SKM-1 treated with dmso at 0.1 percent for 144 hours (cell line): ENCODE measurements around the gene SHISA8.

Experiments used
- DNase-seq: peaks from one replicate; lab custom pipeline; 2025; ENCODE audit not compliant: unreplicated experiment; lab: John Stamatoyannopoulos, UW

The SHISA8 gene

GRCh38 chr22:41915786-41916493 is 1.1 kb upstream of the SHISA8 start:
- DNase-seq, result no peak

- DNase-seq, result no peak
Measured at GRCh38 chr22:41914611-41915034, 251 bp downstream of the SHISA8 start.

DNA sequence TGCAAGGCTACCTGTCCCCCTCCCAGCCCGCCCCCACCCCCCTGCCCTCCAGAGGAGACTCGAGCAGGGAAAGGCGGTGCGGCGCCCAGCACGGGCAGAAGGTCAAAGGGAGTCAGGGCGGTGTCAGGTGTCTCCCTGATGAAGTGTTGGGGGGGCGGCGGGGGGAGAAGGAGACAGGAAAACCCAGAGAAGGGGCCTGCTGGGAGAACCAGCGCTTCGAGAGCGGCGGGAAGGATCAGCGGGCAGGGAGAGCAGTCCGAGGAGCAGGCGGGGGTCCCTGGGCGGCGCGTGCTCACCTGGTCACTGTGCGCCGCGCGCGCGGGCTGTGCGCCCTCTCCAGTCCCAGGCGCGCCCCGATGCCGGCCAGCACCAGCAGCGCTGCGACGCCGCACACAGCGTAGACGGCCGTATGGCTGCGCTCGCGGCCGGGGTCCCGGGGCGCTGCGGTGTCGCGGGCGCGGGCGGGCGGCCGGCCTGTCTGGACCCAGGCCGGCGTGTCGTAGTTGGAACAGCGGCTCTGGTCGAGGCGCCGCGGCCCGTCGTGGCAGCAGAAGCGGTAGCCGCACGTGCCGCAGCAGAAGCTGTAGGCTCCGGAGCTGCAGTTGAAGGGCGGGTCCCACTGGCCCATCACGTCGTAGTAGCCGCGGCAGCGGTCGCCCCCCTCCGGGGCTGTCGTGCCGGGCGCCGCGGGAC is 886 bp downstream of the SHISA8 start:
- DNase-seq, result no peak

- DNase-seq, result no peak
Measured at GRCh38 chr22:41913040-41913719, 1.7 kb downstream of the SHISA8 start.

DNA sequence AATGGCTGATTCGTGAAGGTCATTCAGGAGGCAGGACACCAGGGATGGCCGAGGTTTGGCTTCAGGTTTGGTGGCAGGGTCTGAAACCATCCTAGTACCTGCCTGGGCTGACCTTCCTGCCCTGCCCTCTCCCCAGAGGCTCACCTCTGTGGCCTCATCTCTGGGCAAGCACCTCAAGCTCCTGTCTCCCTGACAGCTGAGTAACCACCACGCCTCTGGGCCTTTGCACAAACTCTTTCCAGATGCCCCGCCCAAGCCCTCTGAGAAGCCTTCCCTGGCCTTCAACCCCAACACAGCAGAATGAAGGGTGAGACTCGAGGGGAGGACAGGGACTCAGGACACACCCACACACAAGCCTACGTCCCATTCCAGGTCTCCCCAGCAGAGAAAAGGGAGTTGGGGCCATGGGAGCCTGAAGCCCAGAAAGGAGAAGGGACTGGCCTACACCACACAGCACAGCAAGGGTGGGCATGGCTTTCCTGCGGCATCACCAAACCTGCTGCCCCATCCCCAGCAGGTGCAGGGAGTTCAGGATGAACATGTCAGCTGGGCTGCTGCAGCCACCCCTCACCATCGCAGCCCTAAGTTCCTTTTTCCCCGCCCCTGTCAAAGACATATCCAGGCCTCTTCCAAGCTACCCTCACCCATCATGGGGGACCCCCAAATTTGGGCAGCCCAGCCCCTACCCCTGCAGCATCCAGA is 2.4 kb downstream of the SHISA8 start:
- DNase-seq, result no peak

DNA sequence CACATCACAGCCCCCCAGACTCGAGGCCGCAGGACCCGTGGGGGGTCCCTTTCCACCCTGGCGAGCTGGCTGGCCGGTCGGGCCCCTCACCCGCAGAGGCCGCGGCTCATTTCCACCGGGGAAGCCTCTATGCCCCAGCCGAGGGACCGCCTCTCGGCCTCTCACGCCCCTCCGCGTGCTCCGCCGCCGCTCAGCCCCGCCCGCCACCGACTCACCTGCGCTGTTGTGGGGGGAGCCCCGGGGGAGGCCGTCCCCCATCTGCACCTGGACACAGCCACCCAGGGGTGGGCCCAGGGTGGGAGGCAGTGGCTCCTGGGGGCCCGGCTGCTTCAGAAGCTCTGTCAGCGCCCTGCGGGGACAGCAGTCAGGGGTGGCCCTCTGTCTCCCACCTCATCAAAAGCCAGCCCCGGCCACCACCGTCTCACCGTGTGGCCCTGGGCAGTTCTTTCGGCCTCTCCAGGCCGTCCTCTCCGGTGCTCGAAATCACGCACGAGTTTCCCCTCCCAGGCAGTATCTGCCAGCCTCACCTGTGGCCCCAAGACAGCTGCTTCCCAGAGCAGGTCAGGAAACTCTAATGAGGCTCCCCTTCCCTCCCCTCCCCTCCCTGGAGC is 3.8 kb downstream of the SHISA8 start:
- DNase-seq, result no peak

DNA sequence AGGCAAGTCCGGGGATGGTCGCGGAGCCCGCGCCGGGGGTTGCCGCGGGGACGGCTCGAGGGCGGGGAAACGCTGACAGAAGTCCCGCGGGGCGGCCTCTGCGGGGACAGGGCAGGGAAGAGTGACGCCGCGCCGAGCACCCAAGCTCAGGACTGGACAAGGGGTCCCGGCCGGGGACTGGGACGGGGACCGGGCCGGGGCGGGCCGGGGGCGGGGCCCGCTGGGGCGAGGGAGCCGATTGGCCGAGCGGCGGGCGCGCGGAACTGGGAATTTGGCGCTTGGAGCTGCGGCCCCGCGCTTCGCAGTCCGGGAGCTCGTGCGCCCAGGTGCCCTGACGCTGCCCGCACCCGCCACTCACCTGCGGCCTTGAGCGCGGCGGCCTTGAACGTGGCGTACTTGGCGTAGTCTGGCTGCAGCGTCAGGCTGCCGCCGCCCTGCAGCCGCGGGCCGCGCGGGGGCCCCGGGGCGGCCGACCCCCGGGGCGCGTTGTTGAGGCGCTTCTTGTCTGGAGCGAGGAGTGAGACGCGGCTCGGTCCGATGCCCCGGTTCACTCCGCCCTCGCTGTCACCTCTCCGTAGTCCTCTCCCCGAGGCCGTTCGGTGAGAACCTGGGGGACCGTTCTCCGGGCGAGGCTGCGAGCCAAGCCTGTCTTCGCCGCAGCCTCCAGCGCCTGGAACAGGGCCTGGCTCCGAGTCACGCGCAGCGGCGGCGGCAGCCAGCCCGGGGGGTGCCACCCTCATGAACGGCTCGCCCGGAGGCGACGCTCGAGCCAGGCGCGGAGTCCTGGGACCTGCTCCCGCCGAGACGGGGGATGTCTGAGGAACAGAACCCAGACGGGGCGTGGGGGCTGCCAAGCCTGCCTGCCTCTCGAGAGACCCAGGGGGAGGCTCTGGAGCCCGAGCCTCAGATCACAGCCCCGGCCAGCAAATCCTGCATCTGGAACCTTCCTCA is 4.5 kb downstream of the SHISA8 start:
- no peak for DNase-seq

DNA sequence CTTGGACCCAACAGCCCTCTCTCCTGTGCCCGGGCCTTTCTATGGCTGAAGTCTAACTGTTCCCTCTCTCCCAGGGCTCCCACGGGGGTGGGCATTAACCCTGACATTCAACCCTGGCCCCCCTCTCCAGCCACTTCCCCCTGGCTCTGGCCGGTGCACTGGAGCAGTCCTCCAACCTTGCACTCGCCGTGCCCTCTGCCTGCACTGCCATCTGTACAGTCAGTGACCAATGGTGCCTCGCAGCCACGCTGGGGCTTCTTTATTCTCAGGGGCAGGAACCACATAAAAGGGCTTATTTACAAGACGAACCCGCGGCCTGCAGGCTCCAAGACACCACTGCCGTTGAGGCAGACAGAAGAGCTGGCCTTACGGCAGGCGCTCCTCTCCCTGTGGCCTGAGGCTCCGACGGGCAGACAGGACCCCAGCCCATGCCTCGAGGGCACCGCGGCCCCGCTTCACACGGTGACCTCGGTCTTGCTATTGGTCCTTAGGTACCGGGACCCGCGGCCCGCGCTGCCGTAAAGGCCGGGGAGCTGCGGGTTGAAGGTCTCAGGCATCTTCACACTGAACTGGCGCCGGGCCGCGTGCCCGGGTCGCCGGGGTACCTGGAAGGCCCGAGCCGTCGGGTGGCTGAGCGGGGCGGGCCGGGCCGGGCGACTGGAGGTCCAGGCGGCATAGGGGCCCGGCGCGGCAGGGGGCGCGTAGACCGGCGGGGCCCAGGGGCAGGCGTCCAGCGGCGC is 5.4 kb downstream of the SHISA8 start:
- no peak for DNase-seq

GRCh38 chr22:41908411-41909309 is 6.2 kb downstream of the SHISA8 start:
- peak; percentile 49 for DNase-seq

- DNase-seq, result no peak
Measured at GRCh38 chr22:41907436-41908401, 7.2 kb downstream of the SHISA8 start.

DNA sequence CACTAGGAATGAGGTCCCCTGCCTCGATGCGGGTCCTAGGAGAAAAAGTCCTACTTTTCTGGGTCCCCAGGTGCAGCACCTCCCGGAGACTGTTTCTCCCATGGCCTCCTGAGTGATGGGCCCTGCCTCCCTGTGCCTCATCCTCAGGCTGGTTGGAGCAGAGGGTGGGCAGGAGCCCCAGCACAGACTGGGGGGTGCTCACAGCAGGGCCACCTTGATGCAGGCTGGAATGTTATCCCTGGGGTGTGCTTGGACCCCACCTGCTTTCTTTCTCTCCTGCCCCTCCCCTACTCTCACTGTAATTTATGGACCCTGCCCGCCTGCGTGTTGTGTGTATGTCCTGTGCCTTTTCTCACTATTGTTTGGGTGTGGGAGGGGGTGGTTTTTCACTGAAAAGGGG is 8.1 kb downstream of the SHISA8 start:
- DNase-seq, result no peak

- no peak for DNase-seq
Measured at GRCh38 chr22:41905411-41906202, 9.3 kb downstream of the SHISA8 start.

GRCh38 chr22:41904450-41905410 is 10.1 kb downstream of the SHISA8 start:
- no peak for DNase-seq

DNA sequence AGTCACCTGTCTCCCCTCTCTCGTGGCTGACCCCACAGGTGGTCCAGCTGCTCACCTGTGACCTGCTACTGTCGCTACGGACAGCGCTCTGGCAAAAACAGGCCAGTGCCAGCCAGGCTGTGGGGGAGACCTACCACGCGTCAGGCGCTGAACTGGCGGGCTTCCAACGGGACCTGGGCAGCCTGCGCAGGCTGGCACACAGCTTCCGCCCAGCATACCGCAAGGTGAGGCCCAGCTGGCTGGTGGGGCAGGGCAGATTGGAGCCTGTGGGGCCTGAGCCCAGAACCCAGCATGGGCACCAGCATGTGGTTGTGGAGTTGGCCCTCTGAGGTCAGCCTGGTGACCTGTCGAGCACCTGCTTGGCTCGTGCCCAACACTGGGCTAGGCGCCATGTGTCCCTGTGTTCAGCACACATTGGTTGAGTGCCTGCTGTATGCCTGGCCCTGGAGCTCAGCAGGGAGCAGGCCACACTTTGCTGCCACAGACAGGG is 11.9 kb downstream of the SHISA8 start:
- no peak for DNase-seq

GRCh38 chr22:41902016-41902415 is 12.9 kb downstream of the SHISA8 start:
- DNase-seq, result no peak
